GM18517 (cell line): Measurements from ENCODE around the gene UBASH3B.
"Not testable (repeated sequence)": the region's sequence is repeated elsewhere in the genome, so short reads cannot be mapped to it uniquely, and the experiment has no call there.

ENCODE experiments used
- ATAC-seq: cut with Tn5 transposase; IDR thresholded peaks from one replicate; pipeline ENCODE4 v1.9.1; 2021; ENCODE audit warnings: mild to moderate bottlenecking, moderate library complexity; ENCODE audit not compliant: unreplicated experiment

The UBASH3B gene

GRCh38 chr11:122837528-122838346 lies 182.2 kb downstream of the UBASH3B start:
- ATAC-seq = no peak

GRCh38 chr11:122843281-122844141 lies 188.0 kb downstream of the UBASH3B start:
- peak; percentile 63 for ATAC-seq

- ATAC-seq = no peak
These were observed 191.9 kb downstream of the UBASH3B start for GRCh38 chr11:122847466-122847865.

- no peak for ATAC-seq
These were observed 192.7 kb downstream of the UBASH3B start for GRCh38 chr11:122848186-122848585.

- no peak for ATAC-seq
These were observed 194.6 kb downstream of the UBASH3B start for GRCh38 chr11:122850076-122850631.

GRCh38 chr11:122851366-122851966 lies 195.9 kb downstream of the UBASH3B start:
- ATAC-seq = no peak

- ATAC-seq = no peak
These were observed 196.7 kb downstream of the UBASH3B start for GRCh38 chr11:122852074-122852795.

- no peak for ATAC-seq
These were observed 197.3 kb downstream of the UBASH3B start for GRCh38 chr11:122852796-122853160.

- no peak for ATAC-seq
These were observed 197.7 kb downstream of the UBASH3B start for GRCh38 chr11:122853261-122853660.

- ATAC-seq = no peak
These were observed 198.5 kb downstream of the UBASH3B start for GRCh38 chr11:122853971-122854446.

GRCh38 chr11:122861631-122862030 lies 206.1 kb downstream of the UBASH3B start:
- no peak for ATAC-seq

- no peak for ATAC-seq
These were observed 206.6 kb downstream of the UBASH3B start for GRCh38 chr11:122862091-122862490.

- ATAC-seq = not testable (repeated sequence)
These were observed 207.6 kb downstream of the UBASH3B start for GRCh38 chr11:122863154-122863553.

GRCh38 chr11:122863704-122864326 lies 208.3 kb downstream of the UBASH3B start:
- ATAC-seq = no peak
